Hepatic stellate cell (primary cell): Measurements from ENCODE around the gene CD96.
"Not testable (repeated sequence)": the region's sequence is repeated elsewhere in the genome, so short reads cannot be mapped to it uniquely, and the experiment has no call there.

ENCODE experiments used
- DNase-seq: peaks from one replicate; pipeline ENCODE4 v3.0.0; 2011; ENCODE audit warnings: low spot score

CD96 gene

DNA sequence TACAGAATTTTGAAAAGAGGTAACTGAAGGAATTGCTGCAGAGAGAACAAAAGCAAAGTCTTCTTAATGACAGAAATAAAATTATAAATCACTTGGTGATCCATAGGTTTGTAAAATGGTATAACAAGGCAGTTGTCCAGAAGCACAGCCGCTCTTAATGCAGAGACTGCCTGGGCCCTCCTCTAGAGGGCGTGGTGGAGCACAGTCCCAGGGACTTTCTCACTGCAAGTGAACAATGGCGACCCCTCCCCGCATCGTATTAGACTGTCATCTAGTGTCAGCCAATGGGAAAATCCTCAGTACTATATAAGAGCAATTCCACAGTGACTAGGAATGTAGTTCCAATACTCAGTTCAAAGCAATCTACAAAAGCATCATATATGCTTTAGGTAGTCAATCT, 79.5 kb downstream of the CD96 start:
- DNase-seq, result no peak

DNA sequence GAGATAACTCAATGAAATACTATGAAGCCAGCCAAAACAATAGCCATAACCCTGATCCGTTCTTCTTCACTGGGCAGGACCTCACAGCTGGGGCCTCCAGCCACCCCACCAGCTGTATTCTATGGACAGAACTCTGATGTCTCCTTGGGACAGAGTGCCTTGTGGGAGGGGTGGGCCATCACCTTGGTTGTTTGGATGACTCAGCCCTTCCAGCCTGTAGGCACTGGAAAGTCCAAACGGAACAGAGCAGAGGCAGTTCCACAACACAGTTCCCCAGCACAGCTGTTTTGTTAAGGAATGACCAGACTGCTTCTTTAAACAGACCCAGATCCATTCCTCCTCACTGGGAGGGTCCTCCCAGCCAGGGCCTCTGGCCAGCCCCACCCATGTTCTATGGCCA, 85.1 kb downstream of the CD96 start:
- no peak for DNase-seq

DNA sequence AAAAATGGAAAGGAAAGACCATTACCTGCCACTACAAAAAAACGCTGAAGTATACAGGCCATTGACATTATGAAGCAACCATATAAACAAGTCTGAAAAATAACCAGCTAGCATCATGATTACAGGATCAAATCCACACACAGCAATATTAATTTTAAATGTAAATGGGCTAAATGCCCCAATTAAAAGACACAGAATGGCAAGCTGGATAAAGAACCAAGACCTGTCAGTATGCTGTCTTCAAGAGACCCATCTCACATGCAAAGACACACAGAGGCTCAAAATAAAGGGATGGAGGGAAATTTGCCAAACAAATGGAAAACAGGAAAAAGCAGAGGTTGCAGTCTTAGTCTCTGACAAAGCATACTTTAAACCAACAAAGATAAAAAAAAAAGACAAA, 87.0 kb downstream of the CD96 start:
- DNase-seq, result not testable (repeated sequence)

DNA sequence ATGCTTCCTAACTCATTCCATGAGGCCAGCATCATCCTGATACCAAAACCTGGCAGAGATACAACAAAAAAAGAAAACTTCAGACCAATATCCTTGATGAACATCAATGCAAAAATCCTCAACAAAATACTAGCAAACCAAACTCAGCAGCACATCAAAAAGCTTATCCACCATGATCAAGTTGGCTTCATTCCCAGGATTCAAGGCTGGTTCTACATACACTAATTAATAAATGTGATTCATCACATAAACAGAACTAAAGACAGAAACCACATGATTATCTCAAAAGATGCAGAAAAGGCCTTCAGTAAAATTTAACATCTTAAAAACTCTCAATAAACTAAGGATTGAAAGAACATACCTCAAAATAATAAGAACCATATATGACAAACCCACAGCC, 88.6 kb downstream of the CD96 start:
- DNase-seq, result not testable (repeated sequence)

DNA sequence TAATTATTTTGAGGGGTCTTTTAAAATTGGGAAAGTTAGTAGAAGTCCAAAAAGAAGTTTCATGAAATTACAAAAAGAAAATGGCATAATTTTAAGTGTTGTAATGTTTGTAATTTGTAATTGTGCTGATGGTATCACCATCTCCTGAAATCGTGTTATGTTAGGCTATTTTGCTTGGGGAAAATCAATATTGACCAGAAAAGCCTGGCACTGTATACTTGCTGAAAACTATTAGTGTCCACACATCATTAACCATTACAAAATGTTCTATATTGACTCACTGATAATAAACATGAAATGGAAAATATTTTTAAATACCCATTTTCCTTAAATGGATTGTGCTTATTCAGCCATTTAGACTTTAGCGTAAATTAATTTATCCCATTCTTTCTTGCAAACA, 93.4 kb downstream of the CD96 start:
- no peak for DNase-seq

DNA sequence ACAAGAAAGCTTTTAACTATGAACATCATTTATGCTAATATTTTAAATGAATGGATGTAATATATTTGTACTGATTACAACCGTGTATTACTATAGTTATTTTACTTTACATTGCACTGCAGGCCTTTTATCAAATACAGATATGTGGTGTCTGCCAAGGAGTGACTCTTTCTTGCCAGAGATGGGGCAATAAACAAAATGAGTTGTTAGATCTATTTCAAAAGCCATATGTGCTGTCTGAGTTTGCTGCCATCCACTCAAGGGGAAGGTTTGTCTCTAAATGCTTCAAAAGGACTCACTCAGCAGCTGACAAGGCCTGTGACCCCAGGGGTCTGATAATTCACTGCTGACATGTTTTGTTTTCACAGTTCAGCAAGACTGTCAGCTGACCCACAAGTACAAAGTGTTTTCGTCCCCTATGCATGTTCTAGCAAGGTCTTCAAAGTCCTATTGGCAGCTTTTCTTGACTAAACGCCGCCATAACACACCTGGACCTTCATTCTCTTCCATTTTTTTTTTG, 94.4 kb downstream of the CD96 start:
- no peak for DNase-seq

DNA sequence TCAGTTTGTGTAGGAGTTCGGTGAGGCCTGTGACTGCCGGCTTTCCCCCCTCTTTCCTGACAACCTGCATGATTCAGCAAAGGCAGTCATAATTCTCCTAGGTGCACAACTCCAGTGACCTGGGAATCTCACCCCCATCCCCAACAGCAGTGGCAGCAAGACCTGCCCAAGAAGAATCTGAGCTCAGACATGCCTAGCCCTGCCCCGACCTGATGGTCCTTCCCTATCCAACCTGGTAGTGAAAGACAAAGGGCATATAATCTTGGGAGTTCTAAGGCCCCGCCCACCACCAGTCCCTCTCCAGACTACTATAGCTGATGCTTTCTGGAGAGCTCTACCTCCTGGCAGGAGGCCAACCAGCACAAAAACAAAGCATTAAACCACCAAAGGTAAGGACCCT, 97.3 kb downstream of the CD96 start:
- DNase-seq, result no peak

DNA sequence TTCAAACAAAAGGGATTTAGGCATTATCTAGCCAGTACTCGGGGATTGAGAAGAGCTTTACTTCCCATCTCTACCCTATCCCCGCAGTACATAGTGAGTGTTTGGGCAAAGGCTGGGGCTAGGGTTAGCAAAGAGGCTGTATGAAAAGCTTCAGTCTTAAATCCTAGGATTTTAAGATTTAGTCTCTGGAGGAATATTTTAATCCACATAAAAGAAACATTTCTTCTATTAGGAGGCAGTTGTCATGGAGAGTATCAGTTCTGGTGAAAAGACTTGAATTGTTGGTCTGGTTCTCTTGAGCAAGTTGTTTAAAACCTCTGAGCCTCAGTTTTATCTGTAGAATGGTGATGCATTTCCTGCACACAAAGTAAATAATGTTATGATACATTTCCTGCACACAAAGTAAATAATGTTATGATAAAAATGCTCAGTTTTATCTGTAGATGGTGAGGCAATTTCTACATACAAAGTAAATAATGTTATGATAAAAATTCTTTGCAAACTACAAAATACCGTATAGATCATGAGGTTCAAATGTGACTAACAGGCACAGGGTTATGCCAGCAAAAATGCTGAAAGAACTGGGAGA, 107.1 kb downstream of the CD96 start:
- no peak for DNase-seq

DNA sequence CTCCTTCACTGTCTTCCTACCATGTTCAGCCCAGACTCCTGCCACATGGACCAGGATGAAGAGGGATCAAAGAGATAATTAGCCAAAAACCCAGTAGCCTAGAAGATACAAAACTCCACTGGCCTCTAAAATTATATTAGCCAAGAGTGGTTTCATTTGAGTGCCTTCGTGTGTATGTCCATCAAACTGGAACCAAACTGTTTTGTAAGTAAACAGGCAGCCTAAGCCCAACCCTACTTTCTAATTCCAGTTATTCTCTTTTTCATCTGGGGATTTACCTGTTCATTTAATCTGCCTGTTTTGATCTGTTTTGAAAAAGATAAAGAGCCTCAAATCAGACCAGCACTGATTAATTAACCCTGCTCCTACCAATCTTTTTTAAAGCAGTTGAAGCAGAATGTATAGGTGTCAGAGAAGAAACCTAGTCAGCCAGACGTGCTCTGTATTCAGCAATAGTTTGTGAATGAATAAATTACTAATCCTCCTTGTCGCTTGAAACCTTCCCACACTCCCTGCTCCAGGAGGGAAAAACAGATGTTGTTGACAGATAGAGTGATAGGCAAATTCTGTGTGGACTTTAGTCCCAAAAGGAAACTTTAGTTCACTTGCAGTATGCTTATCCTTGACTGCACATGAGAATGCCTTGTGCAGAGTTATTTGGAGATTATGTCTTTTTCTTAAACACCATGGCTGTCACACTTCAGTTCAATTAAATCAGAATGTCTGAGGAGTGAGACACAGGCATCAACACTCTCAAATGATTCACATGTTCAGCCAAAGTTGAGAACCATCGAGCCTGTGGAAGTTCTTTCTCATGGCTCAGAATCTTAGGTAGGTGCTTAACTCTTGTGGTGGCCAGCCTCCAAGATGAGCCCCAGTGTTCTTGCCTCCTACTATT, 108.6 kb downstream of the CD96 start:
- DNase-seq, result no peak

DNA sequence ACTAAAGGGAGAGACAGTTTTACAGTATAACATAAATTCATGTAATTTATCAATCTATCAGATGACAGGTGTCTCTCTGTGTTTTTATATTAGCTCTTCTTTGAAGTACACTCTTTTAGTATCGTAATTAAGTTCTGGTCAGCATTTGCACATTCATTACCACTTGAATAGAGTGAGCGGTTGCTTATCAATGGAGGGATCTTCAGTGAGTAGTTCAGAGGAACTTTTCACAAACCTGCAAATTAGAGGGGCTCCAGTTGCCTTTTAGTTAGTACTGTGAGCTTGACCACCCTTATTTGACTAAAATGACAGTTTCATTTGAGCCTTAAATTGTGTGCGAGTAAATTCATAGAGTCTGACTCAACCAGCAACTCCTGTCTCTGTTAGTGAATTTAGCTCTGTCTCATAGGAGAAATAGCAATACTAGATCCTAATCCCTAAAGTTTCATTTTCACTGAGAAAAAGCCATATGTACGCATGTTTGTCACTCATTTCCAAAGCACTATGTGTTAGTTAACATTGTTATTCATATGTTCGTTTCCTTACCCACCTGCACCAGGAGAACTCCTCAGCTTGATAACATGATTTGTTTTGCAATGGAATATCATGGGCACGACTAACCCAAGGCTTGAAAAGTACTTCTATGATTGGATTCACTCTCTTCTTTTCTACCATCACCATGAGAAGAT, 110.6 kb downstream of the CD96 start:
- DNase-seq, result no peak

DNA sequence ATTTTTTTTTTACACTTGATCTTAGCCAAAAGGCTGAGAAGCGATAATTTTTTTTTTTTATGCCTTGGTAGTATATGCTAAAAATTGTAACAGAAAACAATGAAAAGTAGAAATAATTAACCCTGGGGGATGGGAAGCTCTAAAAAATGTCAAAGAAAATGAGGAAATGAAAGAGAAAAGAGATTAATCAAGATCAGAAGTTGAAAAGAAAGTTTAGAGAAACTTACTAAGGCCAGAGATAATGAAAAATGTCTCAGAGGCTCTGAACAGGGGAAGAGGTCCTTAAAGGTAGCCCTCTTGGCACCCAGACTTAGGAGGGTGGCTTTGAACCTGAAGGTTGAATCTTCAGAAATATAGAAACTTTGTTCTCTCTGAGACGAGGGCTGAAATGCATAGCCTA, 111.8 kb downstream of the CD96 start:
- DNase-seq, result no peak

DNA sequence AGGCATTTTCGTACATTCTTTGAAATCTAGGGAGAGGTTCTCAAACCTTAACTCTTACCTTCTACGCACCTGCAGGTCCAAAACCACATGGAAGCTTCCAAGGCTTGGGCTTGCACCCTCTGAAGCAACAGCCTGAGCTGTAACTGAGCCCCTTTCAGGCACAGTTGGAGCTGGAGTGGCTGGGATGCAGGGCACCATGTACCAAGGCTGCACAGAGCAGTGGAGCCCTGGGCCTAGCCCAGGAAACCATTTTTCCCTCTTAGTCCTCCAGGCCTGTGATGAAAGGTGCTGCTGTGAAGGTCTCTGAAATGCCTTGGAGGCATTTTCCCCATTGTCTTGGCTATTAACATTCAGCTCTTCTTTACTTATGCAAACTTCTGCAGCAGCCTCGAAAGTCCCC, 120.0 kb downstream of the CD96 start:
- no peak for DNase-seq

DNA sequence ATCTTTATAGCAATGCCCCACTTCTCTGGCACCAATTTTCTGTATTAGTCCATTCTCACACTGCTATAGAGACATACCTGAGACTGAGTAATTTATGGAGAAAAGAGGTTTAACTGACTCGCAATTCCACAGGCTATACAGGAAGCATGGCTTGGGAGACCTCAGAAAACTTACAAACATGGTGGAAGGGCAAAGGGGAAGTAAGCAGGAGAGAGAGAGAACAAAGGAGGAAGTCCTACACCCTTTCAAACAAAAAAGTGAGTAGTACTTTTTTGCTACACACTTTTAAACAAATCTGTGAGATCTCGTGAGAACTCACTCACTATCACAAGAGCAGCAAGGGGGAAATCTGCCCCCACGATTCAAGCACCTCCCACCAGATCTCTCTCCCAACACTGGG, 120.9 kb downstream of the CD96 start:
- DNase-seq, result no peak

DNA sequence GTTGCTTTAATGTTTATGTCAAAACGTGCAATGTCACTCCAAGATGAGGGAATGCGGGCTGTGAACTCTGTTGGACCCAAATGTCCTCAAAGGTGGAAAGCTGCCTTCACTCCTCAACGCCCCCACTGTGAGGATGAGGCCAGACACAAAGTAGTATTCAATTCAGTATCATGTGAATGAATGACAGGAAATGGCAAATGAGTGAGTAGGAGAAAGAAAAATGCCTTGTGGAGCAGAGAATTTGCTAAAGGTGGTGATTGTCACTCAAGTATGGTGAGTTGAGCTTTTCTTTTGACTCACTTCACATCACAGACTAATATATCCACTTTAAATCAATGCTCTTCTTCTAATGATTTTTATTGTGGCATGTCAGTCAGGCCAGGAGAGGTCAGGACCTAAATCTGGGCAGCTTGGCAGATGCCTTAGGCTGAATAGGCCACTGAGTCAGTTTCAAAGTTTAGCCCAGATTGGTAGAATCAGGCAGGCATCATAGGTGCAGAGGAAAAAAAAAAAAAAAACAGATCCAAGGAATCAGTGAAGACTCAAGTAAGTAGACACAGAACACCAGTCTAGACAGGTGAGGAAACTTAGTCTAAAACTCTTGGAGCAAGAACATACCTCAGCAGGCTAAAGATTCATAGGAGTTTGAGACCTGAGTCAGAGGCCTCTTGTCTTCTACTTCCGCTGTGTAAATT, 124.2 kb downstream of the CD96 start:
- no peak for DNase-seq

DNA sequence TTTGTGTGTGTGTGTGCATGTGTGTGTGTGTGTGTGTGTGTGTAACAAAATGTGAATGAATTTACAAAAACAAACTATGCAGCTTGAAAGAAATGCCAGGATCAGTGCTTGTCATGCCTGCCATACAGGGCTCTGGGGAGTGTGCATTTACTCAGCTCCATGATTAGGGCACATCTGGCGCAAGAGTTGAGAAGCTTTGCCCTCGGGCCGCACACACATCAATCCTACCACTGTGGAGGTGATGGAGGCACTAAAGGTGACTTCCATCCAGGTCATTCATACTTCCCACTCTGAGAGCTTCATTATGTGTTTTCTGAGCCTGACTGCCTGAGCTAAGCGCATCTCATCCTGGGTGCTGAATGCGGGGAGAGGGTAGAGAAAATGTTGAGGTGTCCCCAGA, 125.2 kb downstream of the CD96 start:
- DNase-seq, result no peak

DNA sequence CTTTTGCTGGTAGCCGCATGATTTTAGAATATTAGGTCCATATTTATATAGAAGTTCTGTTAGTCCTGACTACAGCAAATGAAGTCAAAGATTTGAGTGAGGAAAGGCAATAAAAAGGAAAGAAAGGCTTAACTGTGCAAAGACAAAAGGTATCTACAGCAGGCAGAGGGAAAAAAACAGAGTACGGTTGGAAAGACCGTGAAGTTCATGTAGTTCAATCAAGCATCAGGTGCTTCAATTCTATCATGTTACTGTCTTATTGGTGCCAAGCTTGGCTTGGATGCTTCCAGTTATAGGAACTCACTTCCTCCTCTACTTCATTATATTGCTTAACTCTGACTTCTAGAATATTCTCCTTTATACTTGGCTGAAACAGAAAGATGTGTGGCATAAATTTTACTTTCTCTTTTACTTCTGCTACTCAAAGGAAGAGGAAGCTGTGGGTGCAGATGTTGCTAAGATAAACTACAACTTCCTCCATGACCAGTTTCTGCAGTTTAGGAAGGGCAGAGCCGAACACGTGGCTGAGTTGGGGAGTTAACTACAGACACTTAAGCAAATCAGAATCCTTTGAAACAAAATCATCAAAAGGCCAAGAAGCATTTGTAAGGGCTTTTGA, 125.7 kb downstream of the CD96 start:
- DNase-seq, result no peak

DNA sequence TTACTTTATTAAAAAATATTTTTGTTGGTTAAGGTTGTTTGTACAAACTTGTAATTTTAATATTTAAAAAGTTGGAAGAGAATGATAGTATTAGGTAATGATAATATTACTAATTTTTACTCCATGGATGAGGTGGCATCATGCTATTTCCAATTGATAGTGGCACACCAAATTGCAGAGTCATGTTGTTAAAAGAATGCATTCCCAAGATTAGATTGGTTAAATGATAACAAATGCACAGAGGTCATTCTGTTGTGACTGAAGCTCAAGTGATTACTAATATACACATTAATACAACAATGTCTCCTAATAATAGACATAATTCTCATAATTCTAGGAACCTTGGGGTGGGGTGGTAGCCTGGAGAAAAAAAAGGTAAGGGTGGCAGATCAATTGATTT, 126.3 kb downstream of the CD96 start:
- DNase-seq, result no peak

DNA sequence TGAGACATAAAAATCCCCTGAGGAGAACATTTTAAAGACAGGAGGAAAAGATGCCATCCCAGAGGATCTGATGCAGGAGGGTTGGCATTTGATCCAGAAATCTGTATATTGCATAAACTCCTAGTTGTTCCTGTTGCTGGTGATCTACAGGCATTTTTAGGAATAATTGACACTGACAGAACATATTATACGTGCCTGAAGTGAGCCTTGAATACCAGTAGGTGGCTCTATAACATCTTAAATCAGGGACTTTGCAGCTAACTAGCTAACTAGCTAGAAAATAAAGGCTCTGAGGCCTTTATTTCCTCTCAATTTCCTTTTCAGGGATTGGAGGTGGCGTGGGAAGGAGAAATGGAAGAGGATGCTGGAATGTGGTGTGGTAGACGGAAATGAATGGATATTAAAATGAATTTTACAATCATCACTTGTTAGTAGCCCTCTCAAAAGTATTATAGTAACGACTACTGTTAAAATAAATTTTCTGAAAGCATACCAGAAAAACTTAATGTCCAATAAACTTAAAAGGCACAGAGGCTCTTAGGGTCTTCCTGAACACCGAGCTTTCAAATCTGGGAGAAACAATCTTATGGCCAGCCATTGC, 127.0 kb downstream of the CD96 start:
- peak; percentile 28 for DNase-seq

DNA sequence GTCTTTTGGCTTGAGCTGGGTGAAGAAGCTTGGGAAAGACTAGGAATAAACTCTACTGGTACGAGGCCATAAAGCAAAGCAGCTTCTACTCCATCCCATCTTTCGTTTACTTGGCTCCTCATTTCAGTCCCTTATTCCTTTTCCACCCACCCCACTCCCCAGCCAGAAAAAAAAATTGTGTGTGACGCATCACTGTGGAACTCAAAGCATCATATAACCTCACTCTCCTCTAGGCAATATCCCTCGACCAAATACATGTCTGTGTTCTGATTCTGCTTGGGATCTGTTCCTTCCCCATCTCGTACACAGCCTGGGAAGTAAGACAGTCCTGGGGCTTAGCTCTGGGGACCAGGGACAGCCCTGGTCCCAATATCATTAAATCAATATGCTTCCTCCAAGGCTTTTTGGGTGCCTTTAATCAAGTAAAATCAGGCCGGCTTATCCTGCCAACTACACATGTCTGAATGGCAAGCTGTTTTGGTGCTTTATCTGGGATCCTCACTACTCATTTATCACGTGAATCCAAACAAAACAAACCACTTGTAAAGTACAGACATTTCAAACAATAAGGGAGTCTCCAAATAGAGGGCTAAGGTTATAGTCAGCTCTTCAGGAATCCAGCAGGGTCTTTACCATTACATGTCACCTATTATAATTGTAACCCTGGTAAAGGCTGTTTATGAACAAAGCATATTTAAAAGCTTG, 128.1 kb downstream of the CD96 start:
- DNase-seq, result no peak

DNA sequence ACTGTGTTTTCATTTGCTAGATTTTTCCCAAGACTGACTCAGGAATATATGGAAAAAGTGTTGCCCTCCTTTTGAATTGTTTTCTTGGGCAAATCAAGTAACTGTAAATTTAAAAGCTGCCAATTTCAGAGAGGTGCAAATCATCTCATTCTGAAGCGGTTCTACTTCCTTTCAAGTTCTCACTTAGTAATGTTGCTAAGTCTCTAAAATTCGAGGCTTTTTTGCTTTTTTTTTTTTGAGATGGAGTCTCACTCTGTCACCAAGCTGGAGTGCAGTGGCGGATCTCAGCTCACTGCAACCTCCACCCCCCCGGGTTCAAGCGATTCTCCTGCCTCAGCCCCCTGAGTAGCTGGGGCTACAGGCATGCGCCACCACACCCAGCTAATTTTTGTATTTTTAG, 130.5 kb downstream of the CD96 start:
- DNase-seq, result not testable (repeated sequence)

DNA sequence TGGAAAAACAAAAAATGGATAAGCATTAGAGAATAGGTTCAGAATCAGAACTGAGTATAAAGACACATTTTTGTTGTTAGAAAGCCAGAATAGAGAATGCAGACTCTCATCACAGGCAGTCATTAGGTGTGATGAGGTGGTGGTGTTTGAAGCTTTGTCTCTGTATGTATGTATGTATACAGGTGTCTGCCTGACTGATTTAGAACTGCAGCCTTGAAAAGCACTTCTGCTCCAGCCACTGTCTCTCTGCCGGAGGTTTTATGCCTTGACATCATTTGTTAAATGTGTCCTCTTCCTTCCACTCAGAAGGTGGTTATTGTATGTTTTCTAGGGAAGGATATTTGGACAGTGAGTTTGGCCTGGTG, 133.8 kb downstream of the CD96 start:
- DNase-seq, result no peak
